GM21360 (cell line): ENCODE results near the gene AK1.
A peak's percentile ranks its signal among the peaks of the same experiment; 100 is the strongest.

Experiments
- ATAC-seq: cut with Tn5 transposase; IDR thresholded peaks from one replicate; pipeline ENCODE4 v1.9.1; 2021; ENCODE audit warnings: mild to moderate bottlenecking, moderate library complexity; ENCODE audit not compliant: unreplicated experiment

AK1 gene

DNA sequence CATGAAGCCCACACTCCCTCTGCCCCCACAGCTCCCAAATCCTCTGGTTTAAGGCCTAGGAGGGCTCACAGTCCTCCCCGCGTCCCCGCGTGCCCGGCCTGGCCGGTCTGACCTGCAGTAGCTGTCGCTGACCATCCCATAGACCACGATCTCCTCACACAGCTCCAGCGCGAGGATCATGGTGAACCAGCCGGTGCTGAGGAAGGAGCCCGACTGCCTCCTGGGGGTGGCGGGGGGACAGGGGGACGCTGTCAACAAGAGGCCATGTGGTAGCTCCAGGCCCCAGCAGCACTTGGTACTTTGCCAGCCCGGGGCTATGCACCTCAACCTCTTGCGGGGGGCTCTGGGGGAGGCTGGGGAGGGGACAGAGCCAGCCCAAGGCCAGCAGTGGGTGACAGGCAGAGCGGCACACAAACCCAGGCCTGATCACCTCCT is 32.4 kb upstream of the AK1 start:
- ATAC-seq, result no peak

DNA sequence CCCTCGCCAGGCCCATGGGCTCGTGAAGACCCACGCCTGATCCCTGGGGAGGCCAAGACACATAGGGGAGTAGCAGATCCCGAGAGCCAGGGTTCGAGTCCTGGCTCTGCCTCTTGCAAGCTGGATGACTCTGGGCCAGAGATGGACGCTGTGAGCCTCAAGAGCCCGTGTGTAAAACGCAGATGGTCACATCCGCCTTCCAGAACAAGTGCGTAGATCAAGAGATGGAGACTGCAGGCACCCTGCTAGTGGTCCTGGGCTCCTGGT is 31.1 kb upstream of the AK1 start:
- no peak for ATAC-seq

DNA sequence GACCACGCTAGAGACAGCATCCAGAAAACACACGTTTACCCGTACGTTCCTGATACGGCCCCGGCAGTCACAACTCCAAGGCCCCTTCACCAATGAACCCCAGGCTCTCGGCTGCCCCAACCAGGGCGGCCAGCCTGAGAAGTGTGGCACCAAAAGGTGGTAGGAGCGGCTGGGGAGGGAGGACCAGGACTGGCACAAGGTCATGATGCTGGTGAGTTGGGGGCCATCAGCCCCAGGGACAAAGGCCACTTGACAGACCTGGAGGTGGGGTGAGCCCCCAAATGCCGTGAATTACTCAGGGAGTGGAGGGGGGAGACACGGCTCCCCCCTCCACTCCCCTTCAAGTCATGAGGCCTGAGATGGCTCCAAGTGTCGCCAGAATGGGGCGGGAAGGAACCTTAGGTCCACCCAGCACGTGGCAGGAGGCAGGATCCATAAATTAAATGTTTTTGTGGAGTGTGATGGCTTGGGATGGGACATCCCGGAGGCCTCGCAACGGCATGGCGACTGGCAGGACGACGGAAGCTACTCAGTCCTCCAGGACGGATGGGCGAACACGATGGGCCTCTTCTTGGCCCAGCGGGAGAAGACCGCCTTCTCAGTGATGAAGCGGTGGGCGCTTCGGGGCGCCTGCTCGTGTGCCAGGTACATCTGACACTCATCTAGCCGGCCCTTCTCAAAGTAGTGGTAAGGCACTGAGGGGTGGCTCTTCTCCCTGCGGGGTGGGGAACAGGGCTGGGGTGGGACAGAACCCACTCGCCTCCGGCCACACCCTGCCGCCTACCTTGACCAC is 30.6 kb upstream of the AK1 start:
- ATAC-seq, result no peak

DNA sequence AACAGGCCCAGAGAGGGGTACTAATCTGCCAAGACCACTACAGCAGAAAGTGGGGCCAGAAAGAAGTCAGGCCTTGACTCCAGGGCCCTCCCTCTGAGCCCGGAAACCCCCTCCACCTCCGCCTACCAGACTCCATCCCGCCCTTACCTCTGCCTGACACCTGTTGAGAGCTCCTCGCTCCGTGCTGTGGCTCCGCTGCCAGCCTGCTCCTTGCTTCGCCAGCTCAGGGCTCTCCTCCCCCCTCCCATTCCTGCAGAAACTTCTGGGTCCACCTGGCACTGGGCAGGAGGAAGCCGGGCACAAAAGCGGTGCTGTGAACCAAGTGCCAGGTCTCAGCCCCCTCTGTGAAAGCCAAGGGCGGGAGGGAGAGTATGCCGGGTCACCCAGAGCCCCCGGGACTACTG is 28.3 kb upstream of the AK1 start:
- no peak for ATAC-seq

DNA sequence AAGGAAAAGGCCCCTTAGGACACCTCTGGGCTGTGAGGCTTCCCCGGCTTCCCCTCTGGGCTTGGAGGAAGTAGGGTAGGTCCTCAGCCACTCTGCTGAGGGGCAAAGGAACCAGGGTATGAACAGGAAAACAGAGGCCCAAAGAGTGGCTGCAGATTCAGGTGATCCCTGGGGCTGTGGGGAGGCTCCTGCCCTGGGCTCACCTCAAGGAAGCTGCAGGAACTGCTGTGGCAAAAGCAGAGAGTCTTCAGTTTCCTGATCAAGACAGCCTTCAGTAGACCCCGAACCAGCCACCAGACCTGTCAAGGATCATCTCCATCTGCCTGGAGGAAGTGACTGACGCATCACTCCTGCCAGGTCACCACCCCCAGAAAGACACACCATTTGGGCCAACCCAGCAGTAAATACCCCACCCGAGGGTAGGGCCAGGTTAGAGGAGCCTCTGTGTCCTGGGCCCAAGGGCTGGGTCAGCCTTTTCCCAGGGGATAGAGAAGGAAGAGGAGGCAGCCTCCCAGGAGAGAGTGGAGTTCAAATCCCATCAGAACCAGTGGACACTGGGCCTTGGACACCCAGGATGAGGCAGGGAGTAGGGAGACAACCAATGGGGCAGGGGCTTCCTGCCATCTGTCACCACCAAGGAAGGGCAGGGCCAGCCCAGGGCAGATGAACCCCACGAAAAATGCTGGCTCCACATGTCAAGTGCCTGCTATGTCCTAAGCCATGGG is 27.7 kb upstream of the AK1 start:
- ATAC-seq, result no peak

DNA sequence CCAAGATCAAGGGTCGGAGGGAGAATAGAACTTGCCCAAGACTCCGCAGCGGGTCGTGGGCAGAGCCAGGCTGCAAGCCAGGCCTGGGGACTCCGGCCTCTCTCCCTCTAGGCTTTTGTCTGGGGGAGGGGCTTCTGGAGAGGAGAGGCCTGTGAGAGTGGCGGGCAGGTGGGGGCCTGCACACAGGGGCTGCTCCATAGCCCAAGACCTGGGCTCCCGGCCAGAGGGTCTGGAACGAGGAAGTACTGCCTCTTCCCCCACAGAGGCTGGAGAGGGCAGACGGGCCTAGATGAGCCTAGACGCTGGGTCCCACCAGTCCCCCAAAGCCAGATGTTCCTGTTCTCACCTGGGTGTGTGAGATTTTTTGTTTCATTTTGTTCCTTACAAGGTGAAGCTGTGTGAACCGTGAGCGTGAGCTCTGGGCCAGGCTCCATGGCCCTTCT is 27.1 kb upstream of the AK1 start:
- no peak for ATAC-seq

DNA sequence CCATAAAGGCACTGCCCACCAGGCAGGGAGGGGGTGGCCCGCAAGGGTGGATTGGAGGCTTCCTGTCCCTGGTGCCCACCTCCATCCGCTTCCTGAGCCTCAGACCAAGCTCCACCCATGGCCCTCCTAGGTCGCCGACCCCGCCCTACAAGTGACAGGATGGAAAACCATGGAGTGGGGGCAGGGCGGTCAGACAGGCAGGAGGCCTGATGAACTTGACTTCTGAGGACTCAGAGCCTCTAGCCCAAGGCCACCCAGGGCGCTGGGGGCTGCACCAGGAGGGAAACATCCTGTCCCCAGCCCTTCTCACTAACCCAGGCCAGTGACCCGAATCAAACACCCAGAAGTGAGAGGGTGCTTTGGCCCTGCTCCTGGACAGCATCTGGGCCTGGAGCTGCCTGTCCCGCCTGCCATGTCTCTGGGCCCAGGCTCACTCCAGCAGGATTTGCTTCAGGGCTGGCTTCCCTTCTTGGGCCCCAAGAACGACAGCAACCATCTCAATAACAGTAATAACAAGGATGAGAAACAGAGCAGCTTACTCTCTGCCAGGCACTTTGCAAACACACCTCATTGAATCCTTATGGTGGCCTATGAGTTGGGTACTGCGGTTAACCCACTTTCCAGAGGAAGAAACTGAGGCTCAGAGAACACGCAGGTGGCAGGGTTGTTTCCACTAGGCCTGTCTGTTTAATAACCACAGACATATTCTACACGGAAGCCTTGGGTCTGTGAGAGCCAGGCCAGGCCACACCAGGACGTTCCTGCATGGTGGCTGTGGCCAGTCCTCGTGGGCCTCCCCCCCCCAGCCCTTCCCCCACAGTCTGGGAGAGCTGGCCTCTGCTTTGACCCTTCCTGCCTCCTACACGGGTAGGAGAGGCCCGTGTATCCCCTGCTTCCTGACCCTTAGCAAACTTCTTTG is 26.3 kb upstream of the AK1 start:
- ATAC-seq, result no peak

DNA sequence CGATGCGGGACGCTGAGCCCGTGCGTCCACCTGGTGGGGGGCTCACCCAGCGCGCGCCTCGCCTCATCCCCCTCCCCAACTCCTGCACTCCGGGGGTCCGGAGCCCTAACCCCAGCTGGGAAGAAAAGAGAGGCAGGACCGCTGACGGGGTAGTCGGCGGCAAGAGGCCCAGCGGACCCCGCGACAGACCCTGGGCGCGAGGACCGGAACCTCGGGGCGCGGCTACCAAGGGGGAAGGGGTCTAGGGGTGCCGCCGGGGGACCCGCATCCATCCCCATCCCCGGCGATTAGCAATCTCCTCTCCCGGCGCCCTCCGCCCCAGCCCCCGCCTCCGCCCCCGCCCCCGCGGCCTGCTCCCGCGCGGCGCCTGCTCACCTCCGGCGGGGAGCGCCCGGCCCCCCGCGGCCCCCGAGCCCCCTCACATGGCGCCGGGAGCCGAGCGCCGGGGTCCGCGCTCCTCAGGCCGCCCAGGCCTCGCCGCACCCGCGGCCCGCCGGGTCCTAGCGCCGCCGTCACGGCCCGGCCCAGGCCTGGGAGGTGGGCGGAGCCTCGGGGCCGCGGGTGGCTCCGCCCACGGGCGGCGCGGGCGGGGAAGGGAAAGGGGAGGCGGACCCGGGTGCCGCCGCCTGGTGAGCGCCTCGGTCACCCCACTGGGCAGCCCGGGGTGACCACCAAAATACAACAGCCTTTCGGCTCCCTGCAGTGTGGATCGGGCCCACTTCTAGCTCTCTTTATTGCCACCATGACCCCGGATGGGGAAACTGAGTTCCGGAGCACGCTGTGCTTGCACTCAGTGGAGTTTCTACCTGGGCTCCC is 21.9 kb upstream of the AK1 start, which contains the start of gene ST6GALNAC6:
ST6GALNAC6 (minus strand) TSS at position 476 of the 816 bp plus-strand sequence. CDS start 1,622 bp downstream, outside the sequence.
- peak; percentile 53 for ATAC-seq

DNA sequence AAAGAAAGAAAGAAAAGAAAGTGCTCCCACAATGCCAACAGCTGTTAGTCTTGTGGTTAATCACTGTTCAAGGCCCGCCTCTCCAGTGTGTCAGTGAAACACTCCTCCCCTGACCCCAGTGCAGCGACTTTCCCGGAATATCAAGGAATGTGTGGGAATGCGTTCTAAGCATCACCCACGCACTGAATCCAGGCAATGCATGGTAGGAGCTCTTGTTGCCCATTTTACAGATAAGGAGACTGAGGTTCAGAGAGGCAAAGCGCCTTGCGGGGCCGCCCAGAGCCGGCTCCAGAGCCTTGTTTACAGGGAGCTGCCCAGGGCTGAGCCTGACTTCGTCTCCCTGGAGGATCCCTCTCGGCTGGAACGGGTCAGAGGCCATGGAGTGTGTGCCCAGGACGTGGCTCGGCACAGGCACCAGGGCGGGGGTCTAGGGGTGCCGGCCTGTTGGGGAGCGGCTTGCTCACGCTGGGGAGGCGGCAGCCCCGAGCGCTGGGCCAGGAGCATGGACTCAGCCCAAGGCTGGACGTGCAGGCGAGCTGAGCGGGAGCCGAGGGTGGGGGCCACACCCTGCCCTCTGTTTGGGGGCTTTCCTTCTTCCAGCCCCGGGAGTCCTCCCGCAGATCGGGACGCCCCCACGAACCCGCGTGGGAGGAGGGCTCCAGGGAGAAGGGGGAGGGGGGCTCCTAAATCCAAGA is 21.1 kb upstream of the AK1 start:
- ATAC-seq, result peak; percentile 11

DNA sequence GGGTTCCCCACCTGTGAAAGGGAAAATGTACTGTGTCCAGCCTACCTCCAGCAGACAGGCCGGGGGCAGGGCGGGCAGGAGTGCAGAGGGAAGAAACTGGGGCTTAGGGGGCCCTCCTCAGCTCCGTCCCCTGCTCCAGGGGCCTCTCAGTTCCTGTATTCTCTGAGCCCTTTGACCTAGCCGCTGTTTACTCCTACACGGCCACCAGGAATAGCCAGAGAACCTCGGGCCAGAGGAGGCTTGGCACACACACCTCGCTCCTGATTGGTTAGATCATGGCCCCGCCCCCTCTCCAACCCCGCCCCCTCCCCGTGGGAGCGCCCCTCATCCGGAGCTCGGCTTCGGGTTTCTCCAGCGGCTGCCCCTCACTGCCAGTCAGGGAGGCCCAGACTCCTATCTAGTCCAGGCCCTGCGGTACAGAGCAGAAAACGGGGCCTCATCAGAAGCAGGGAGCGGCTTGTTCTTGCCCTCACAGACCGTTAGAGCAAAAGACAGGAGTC is 19.8 kb upstream of the AK1 start:
- ATAC-seq, result no peak

DNA sequence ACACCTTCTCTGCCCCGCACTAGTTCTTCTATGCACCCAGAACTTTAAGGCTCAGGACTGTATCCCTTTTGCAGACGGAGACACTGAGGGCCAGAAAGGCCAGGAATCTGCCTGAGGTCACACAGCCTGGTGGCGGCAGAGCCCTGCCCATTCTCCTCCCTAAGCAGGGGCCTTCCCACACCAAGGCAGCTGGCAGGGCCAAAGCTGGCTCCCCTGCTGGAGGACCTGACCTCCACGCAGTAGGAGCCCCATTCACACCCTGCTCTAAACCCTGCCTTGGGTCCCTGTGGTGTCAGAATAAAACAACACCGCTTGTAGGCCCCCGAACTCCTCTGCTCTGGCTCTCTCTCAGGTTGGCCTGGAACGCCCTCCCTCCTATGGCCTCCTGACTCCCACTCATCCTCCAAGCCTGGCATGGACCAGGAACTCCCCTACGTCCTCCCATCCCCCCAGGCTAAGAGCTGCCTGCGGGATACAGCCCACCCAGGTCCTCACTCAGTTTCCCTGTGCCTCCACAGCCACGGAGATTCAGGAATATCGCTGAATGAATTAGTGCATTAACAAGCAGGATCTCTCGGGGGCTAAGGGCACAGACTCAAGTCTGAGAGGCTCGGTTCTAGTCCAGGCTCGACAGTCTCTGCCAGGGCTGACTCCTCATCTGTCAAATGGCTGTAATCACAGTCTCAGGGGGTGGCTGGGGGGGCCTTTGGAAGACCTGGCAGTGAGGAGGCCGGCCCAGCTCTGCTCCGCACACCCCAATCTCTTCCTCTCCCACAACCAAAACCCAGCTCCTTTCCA is 19.1 kb upstream of the AK1 start:
- no peak for ATAC-seq

DNA sequence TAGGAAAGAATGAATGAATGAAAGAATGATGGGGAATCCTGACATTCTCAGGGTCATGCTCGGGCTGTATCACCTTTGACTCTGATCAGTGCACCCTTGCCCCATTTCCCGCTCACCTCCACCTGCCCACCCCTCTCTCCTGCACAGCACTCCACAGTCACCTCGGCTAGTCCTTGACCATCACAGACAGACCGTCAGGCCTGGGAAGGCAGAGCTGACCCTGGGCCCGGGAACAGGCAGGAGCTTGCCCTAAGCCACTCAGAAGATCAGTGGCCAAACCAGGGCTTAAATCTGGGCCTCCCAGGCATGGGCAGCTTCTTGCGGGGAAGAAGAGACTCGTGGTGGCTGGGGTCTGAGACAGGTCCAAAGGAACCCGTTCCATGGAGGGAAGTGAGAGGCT is 18.3 kb upstream of the AK1 start:
- no peak for ATAC-seq

DNA sequence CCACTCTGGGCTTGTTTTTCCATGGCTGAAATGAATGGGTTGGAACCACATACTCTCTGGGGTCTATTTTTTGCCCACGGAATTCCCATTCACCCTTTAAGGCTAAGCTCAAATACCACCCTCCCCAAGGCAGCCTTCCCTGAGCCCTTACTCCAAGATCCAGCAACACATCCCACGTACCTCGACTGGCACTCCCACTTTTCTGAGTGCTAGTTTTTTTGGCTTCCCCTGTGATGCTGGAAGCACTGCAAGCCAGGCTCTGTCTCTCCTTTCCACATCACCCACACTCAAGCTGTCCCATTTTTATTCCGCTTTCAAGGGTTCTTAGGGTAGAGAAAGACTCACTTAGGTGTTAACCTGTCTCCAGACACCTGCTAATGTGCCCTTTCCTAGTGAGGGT is 15.9 kb upstream of the AK1 start:
- no peak for ATAC-seq

DNA sequence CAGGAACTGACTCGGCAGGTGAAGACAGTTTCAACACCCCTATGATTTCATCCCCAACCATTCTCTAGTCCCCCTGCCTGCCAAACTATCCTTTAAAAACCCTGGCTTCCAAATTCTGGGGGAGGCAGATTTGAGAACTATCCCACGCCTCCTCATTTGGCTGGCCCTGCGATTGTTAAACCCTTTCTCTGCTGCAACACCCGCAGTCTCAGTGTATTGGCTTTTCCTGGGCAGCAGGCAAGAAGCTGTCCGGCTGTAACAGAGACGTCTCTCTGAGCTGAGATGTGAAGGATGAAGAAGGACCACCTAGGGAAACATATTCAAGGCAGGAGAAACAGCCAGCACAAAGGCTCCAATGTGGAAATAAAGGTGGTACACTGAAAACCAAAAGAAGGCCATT is 15.4 kb upstream of the AK1 start:
- no peak for ATAC-seq

DNA sequence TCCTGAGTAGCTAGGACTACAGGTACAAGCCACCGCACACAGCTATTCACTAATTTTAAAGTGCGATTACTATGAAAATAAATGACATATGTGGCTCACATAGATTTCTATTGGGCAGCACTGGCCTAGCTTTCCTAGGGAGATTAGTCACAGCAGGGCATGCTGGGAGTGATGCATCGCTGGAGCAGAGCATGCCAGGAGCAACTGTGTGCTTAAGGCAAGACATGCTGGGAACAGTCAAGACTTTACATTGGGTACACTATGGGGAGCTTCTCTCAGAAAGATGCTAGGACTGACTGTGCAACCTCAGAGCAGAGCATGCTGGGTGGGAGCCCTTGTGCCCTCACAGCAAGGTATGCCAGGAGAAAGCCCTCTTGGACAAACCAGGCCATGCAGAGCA is 12.6 kb upstream of the AK1 start:
- ATAC-seq, result no peak

DNA sequence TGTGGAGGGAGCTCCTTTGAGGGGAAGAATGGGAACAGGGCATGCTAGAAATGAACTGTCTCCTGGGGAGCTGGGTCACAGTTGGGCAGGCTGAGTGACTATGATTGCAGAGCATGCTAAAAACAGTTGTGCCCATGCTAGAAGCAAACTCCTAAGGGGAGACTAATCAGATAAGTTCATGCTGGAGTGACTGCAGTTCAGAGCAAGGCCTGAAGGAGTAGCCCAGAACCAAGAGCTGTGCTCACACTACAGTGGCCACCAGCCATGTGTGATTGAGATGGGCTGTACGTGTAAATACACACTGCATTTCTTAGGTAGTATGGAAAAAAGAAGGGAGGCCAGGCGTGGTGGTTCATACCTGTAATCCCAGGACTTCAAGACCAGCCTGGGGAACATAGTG is 10.3 kb upstream of the AK1 start:
- ATAC-seq, result no peak

DNA sequence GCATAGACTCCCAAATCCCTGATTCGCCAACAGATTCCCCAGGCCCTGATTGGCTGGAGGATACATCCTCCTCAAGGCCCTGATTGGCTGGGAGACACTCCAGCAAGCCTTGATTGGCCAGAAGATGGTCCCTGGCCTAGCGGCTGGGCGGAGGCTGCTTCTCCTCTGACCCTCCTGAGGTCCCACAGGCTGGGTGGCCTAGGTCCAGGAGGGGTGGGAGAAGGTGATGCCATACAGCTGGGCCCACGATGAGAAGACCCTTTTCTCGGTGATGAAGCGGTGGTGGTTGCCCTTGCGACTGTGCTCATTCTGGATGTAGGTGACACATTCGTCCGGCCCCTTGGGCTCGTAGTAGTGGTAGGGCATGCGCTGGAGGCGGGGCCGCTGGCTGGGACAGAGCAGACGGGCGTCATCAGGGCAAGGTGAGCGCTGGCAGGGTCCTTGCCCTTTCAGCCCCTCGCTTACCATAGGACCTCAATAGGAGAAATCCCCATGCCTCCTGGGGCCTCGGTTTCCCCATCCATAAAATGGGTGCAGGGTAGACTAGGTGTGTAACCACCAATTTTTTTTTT is 9.0 kb upstream of the AK1 start:
- no peak for ATAC-seq

DNA sequence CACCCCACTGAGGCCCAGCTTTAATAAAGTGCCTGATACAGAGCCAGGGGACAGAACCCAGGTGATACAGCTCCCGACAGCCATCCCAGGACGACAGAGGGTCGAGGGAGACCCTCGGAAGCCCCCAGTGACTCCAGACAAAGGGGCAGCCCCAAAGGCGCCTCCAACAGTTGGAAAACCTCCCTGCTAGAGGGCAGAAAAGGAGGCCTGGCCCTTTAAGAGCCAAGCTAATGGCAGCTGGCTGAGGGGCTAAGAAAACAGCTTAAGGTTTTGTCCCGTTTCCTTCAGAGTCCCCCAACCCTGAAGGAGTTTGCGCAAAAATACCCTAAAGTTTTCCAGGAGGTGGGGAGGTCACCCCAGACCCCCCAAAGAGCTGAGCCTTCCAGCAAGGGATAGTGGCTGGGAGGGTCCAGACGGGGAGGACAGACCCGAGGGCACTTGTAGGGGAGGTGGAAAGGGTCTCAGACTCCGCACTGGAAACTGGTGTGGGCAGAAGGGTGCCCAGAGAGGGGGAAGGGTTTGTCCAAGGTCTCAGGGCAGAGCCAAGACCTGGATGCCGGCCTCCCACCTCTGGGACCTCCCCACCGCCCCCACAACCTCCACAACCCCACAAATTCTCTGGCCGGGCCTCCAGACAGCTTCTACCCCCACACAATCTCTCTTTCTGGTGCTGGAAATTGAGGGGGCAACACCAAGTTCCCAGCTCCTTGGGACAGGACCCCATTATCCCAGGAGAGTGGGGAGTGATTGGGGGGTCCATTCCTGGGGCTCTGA is 8.2 kb upstream of the AK1 start:
- ATAC-seq, result no peak
